ENCODE measurements around the gene PHF20. TPM values are rescaled to one million over a fixed set of nuclear protein-coding genes. Genes with fewer than 3 reads are reported as not detected.

Gene PHF20
- total RNA-seq, 2 experiments from 2014 or later = 119 to 126 TPM

DNA sequence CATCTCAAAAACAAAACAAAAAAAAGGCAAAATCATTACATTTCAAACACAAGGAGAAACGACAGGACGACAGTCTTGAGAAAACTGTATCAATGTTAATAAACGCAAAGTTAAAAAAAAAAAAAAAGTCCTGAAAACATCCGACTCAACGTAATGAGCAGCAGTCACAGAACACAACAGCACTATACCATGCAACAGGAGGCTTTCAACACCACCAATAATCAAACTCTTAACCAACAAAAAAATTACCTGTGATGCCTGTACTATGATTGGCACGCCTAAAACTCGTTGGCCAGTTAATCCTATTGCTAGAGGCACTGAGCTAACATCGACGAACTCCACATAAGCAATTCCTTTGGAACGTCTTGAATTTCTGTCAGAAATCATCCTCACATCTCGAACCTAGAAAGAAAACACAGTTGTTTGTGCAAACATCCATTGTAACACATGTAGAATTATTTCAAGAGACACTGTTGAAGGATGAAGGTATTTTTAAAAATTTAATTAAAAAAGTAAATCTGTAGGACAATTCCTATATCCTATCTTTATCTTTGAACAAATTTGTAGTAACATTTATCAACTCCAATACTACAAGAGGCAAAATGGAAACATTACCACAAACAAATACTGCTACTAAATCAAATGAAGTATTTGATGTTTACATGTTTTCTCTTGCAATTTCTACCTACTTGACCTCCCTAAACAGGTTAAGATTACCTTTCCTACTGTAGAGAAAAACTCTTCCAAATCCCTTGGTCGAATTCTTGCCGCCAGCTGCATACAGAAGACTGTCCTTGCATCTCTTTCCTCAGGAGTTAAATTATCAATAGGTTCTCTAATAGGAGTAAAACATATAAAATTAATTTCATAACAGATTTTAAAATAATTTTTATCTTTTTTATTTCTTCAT is 47.2 kb upstream of the PHF20 start:
- intact Hi-C loops (cut with DNase I, micrococcal nuclease) = loop anchor here (5.0 to 10.0 kb wide), 4 partner anchors 50 to 1170 kb away; partner anchors contain the start of genes PHF20 (in 1 of the 2) and SPAG4 (in 1 of the 2)
- no peak for TF ChIP-seq CTCF (IDR thresholded peaks at IDR 0.05)
- ATAC-seq (ENCODE audit: poor library complexity) = no peak

DNA sequence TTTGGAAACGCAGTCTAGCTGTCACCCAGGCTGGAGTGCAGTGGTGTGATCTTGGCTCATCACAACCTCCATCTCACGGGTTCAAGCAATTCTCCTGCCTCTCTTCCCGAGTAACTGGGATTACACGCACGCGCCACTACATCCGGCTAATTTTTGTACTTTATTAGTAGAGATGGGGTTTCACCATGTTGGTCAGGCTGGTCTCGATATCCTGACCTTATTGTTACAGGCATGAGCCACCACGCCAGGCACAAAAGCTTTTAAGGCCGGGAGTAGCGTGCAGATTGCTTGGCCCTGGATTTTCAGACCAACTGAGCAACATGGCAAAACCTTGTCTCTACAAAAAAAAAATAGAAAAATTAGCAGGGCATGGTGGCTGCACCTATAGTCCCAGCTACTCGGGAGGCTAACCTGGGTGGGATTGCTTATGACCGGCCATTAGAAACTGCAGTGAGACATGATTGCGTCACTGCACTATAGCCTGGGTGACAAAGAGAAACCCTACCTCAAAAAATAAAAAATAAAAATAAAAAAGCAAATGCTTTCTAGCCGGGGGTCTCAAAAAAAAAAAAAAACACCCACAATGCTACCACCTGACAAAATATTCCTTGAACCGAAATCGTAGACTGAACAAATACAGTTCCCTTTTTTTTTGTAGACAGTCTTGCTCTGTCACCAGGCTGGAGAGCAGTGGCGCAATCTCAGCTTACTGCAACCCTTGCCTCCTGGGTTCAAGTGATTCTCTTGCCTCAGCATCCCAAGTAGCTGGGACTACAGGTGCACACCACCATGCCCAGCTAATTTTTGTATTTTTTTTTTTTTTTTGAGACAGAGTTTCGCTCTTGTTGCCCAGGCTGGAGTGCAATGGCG is 44.7 kb upstream of the PHF20 start:
- no peak for ATAC-seq (ENCODE audit: poor library complexity)
- H3K27ac ChIP-seq (ENCODE audit: low read depth in 1 of 2, low read length in 2 of 2) = no peak overlapping the region
- H3K36me3 ChIP-seq (ENCODE audit: insufficient read depth, low read length) = peaks cover 97% of the 10 kb centered on the region
- peaks cover 25% of the 10 kb centered on the region for H3K4me1 ChIP-seq (ENCODE audit: insufficient read depth, low read length)
- Mint-ChIP-seq H3K4me1 (ENCODE audit: low read depth) (peaks cover 46% of the 10 kb centered on the region), H3K27ac (peak overlapping the region; percentile 20), H3K36me3 (ENCODE audit: low read depth) (peaks cover 96% of the 10 kb centered on the region), H3K27me3 (no peaks in the 10 kb centered on the region), H3K9me3 (no peaks in the 10 kb centered on the region), H3K4me3 (no peak overlapping the region)
- H3K9me3 ChIP-seq (ENCODE audit: control insufficient read depth in 1 of 2, insufficient read depth in 1 of 2, low read length in 2 of 2) = no peaks in the 10 kb centered on the region
- no peak overlapping the region for H3K4me3 ChIP-seq (ENCODE audit: low read length)
- intact Hi-C loops (cut with DNase I, micrococcal nuclease) = loop anchor here (5.0 to 10.0 kb wide), 3 partner anchors 48 to 1168 kb away; partner anchors contain the start of genes PHF20 (in 1 of the 2) and SPAG4 (in 1 of the 2)
- no peaks in the 10 kb centered on the region for H3K27me3 ChIP-seq (ENCODE audit: control insufficient read depth in 1 of 2, insufficient read depth in 2 of 2, low read length in 2 of 2)
- no peak for DNase-seq
- no peak for TF ChIP-seq CTCF (IDR thresholded peaks at IDR 0.05)
- ChIA-PET POLR2A (interaction anchor here (0.7 to 1.5 kb wide), 3 partner anchors 8 to 23 kb away, joined by 3 to 4 read pairs (median 4); partner anchors contain the start of gene RBM39), CTCF (interaction anchor here (0.9 kb wide), 1 partner anchor 12 kb away, joined by 3 read pairs; no protein-coding TSS in a partner anchor)

More for the DNA sequence above, 47.2 kb upstream of the PHF20 start:
- H3K9me3 Mint-ChIP-seq = no peaks in the 10 kb centered on the region
- H3K27ac ChIP-seq (ENCODE audit: low read depth in 1 of 2, low read length in 2 of 2) = no peak overlapping the region
- H3K9me3 ChIP-seq (ENCODE audit: control insufficient read depth in 1 of 2, insufficient read depth in 1 of 2, low read length in 2 of 2) = no peaks in the 10 kb centered on the region
- H3K36me3 Mint-ChIP-seq (ENCODE audit: low read depth) = peaks cover 96% of the 10 kb centered on the region
- no peak for DNase-seq
- no peaks in the 10 kb centered on the region for H3K27me3 ChIP-seq (ENCODE audit: control insufficient read depth in 1 of 2, insufficient read depth in 2 of 2, low read length in 2 of 2)
- H3K27ac Mint-ChIP-seq = peak overlapping the region; percentile 16
- H3K36me3 ChIP-seq (ENCODE audit: insufficient read depth, low read length) = peaks cover 97% of the 10 kb centered on the region
- ChIA-PET POLR2A (interaction anchor here (1.0 to 1.8 kb wide), 4 partner anchors 9 to 23 kb away, joined by 3 to 4 read pairs (median 4); partner anchors contain the start of gene RBM39), CTCF (interaction anchor here (1.1 to 2.5 kb wide), 2 partner anchors 10 to 15 kb away, joined by 3 to 6 read pairs; no protein-coding TSS in a partner anchor)
- H3K4me3 ChIP-seq (ENCODE audit: low read length) = no peak overlapping the region
- peaks cover 46% of the 10 kb centered on the region for H3K4me1 Mint-ChIP-seq (ENCODE audit: low read depth)
- no peaks in the 10 kb centered on the region for H3K27me3 Mint-ChIP-seq
- peaks cover 34% of the 10 kb centered on the region for H3K4me1 ChIP-seq (ENCODE audit: insufficient read depth, low read length)
- no peak overlapping the region for H3K4me3 Mint-ChIP-seq

All from CD4-positive, alpha-beta T cell (primary cell).